Panc1 (cell line): ENCODE measurements around the gene KRTDAP. TPM values are rescaled to one million over a fixed set of nuclear protein-coding genes. Genes with fewer than 3 reads are reported as not detected.

ENCODE experiments used
- ATAC-seq: fragments of 200-7000 bp; cut with Tn5 transposase; 2 replicates; pipeline ENCODE4 v1.9.1; 2020; ENCODE audit warnings: mild to moderate bottlenecking, moderate library complexity
- BruUV-seq: library from RNA; stranded (reverse); fragments of 400-500 nt; replicated peaks from 2 replicates; lab custom pipeline; 2021; lab: Mats Ljungman, UMichigan
- CTCF ChIA-PET: fragments of 300-600 bp; sonication (Branson Sonifier 250); formaldehyde crosslinking; loops from one replicate; lab custom pipeline; 2022; ENCODE audit warnings: antibody characterized with exemption; lab: Charles Lee
- POLR2A ChIA-PET: fragments of 300-600 bp; sonication (Branson Sonifier 250); formaldehyde crosslinking; loops from one replicate; lab custom pipeline; 2022; ENCODE audit warnings: antibody characterized with exemption; lab: Charles Lee
- DNase-seq: peaks from one replicate; pipeline ENCODE4 v3.0.0-alpha.2; 2010; ENCODE audit warnings: low read depth, low spot score
- H3K27ac ChIP-seq: 2 replicates; pipeline ENCODE4 v1.5.1; 2011; ENCODE audit warnings: mild to moderate bottlenecking, low read length, inconsistent platforms
- H3K27me3 ChIP-seq: fragments of 200-500 bp; sonication (Bioruptor generic); 2 replicates; pipeline ENCODE4 v1.6.0; 2014; ENCODE audit warnings: low read length, inconsistent platforms; ENCODE audit not compliant: control insufficient read depth, insufficient read depth
- H3K36me3 ChIP-seq: fragments of 200-500 bp; sonication (Bioruptor generic); 2 replicates; pipeline ENCODE4 v1.5.1; 2014; ENCODE audit warnings: inconsistent platforms, mild to moderate bottlenecking, low read length, moderate library complexity; ENCODE audit not compliant: control insufficient read depth, insufficient read depth
- H3K4me1 ChIP-seq: 2 replicates; pipeline ENCODE4 v1.5.1; 2011; ENCODE audit warnings: inconsistent platforms, mild to moderate bottlenecking, low read length, moderate library complexity; ENCODE audit not compliant: control insufficient read depth, insufficient read depth
- H3K4me3 ChIP-seq, 2 experiments: 2 replicates each; pipeline ENCODE4 v1.5.1; 2011 to 2012; ENCODE audit warnings: low read depth in 2 of 2, low read length in 2 of 2, mild to moderate bottlenecking in 2 of 2, inconsistent platforms in 1 of 2, moderate library complexity in 1 of 2
- H3K9me3 ChIP-seq: fragments of 200-500 bp; sonication (Bioruptor generic); 2 replicates; pipeline ENCODE4 v1.5.1; 2014; ENCODE audit warnings: low read depth, mild to moderate bottlenecking, inconsistent platforms, low read length, moderate library complexity; ENCODE audit not compliant: control insufficient read depth, insufficient read depth
- POLR2AphosphoS5 ChIP-seq: IDR thresholded peaks from 2 replicates; pipeline ENCODE4 v1.6.1; 2012; ENCODE audit warnings: mild to moderate bottlenecking, low read depth, low read length, moderate library complexity
- SIN3A ChIP-seq: IDR thresholded peaks from 2 replicates; pipeline ENCODE4 v1.6.1; 2012; ENCODE audit warnings: low read depth, mild to moderate bottlenecking, low read length, moderate library complexity, borderline replicate concordance; ENCODE audit not compliant: insufficient read depth
- TCF7L2 ChIP-seq: IDR thresholded peaks from 2 replicates; pipeline ENCODE4 v1.6.1; 2011; ENCODE audit warnings: mild to moderate bottlenecking, low read depth, low read length, inconsistent platforms
- in situ Hi-C: cut with HindIII; loops from 2 replicates; pipeline ENCODE4 v1.10.0; 2016; ENCODE audit warnings: low sequenced_read_pairs, low pct_unique_long_range_greater_than_20kb
- intact Hi-C: fragments of 100-400 bp; cut with micrococcal nuclease; formaldehyde crosslinking; loops from one replicate; pipeline ENCODE4 v1.10.0; 2022; ENCODE audit not compliant: unreplicated experiment
- total RNA-seq: library from RNA; stranded (reverse); gene quantifications from one replicate; pipeline ENCODE4 v1.2.1, GENCODE V29; 2021; ENCODE audit not compliant: unreplicated experiment
- TF ChIP-seq, protein P1 (sequence below), 2 experiments: IDR thresholded peaks; 2 replicates each; pipeline ENCODE4 v1.6.1; 2011 to 2012; ENCODE audit warnings: low read depth in 2 of 2, control low read depth in 1 of 2, low read length in 1 of 2, mild to moderate bottlenecking in 1 of 2, moderate library complexity in 1 of 2; ENCODE audit not compliant: insufficient read depth in 1 of 2
- TF ChIP-seq, protein P2 (sequence below): fragments of 450-650 bp; IDR thresholded peaks from 2 replicates; pipeline ENCODE4 v1.5.1; 2017; ENCODE audit warnings: mild to moderate bottlenecking

Gene KRTDAP
- total RNA-seq, 1 experiment from 2014 or later = not detected

DNA sequence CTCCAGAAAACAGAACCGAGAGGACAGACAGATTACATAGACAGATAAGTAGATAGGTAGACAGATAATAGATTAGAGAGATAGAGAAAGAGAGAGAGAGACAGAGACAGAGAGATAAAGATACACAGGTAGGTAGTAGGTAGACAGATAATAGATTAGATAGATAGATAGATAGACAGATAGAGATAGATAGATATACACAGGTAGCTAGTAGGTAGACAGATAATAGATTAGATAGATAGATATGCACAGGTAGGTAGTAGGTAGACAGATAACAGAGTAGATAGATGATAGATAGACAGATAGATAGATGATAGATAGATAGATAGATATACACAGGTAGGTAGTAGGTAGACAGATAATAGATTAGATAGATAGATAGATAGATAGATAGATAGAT, 32.1 kb downstream of the KRTDAP start:
- in situ Hi-C loops (no loop called here), intact Hi-C loops (no loop called here)
- no peak for TF ChIP-seq TCF7L2
- no peak overlapping the region for H3K27ac ChIP-seq
- CTCF ChIA-PET = no interaction called here
- peaks cover 2% of the 10 kb centered on the region; the same call in 1 of the 2 replicates for H3K27me3 ChIP-seq
- H3K4me1 ChIP-seq = no peaks in the 10 kb centered on the region
- BruUV-seq = no TSS peak
- H3K9me3 ChIP-seq = no peaks in the 10 kb centered on the region
- H3K4me3 ChIP-seq = no peak overlapping the region
- DNase-seq (no peak), ATAC-seq (no peak)
- H3K36me3 ChIP-seq = no peaks in the 10 kb centered on the region
- POLR2A ChIA-PET = no interaction called here

DNA sequence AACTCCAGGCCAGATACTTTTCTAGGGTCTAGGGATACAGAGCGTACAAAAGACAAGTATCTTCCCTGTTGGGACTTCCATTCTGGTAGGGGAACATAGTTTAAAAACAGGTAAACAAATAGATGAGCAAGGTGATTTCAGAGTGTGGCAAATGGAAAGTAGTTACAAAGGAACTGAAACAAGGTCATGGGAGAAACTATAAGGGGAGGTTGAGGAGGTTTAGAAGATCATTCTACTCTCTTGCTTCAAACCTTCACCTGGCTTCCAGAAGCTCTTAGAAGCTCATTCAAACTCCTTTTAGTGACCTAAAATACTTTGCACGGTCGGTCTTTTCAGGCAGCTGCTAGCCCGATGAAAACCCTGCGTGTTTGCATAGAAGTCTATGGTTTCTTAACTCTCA, 33.1 kb downstream of the KRTDAP start:
- in situ Hi-C loops (no loop called here), intact Hi-C loops (no loop called here)
- Histone ChIP-seq H3K4me1 (no peaks in the 10 kb centered on the region), H3K4me3 (no peak overlapping the region), H3K27me3 (peaks cover 4% of the 10 kb centered on the region), H3K9me3 (no peaks in the 10 kb centered on the region), H3K36me3 (no peaks in the 10 kb centered on the region), H3K27ac (no peak overlapping the region)
- BruUV-seq = no TSS peak
- TF ChIP-seq, protein P1, sequence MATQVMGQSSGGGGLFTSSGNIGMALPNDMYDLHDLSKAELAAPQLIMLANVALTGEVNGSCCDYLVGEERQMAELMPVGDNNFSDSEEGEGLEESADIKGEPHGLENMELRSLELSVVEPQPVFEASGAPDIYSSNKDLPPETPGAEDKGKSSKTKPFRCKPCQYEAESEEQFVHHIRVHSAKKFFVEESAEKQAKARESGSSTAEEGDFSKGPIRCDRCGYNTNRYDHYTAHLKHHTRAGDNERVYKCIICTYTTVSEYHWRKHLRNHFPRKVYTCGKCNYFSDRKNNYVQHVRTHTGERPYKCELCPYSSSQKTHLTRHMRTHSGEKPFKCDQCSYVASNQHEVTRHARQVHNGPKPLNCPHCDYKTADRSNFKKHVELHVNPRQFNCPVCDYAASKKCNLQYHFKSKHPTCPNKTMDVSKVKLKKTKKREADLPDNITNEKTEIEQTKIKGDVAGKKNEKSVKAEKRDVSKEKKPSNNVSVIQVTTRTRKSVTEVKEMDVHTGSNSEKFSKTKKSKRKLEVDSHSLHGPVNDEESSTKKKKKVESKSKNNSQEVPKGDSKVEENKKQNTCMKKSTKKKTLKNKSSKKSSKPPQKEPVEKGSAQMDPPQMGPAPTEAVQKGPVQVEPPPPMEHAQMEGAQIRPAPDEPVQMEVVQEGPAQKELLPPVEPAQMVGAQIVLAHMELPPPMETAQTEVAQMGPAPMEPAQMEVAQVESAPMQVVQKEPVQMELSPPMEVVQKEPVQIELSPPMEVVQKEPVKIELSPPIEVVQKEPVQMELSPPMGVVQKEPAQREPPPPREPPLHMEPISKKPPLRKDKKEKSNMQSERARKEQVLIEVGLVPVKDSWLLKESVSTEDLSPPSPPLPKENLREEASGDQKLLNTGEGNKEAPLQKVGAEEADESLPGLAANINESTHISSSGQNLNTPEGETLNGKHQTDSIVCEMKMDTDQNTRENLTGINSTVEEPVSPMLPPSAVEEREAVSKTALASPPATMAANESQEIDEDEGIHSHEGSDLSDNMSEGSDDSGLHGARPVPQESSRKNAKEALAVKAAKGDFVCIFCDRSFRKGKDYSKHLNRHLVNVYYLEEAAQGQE (IDR thresholded peaks at IDR 0.05; ENCODE audit: insufficient read depth in 1 of 2, low read depth in 2 of 2, low read length in 1 of 2) = no peak
- no peak for TF ChIP-seq SIN3A
- TF ChIP-seq, protein P2, sequence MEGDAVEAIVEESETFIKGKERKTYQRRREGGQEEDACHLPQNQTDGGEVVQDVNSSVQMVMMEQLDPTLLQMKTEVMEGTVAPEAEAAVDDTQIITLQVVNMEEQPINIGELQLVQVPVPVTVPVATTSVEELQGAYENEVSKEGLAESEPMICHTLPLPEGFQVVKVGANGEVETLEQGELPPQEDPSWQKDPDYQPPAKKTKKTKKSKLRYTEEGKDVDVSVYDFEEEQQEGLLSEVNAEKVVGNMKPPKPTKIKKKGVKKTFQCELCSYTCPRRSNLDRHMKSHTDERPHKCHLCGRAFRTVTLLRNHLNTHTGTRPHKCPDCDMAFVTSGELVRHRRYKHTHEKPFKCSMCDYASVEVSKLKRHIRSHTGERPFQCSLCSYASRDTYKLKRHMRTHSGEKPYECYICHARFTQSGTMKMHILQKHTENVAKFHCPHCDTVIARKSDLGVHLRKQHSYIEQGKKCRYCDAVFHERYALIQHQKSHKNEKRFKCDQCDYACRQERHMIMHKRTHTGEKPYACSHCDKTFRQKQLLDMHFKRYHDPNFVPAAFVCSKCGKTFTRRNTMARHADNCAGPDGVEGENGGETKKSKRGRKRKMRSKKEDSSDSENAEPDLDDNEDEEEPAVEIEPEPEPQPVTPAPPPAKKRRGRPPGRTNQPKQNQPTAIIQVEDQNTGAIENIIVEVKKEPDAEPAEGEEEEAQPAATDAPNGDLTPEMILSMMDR = no peak
- no peak for TF ChIP-seq TCF7L2
- no peak for TF ChIP-seq POLR2AphosphoS5
- no peak for ATAC-seq
- CTCF ChIA-PET = no interaction called here
- no peak for DNase-seq
- POLR2A ChIA-PET = no interaction called here

DNA sequence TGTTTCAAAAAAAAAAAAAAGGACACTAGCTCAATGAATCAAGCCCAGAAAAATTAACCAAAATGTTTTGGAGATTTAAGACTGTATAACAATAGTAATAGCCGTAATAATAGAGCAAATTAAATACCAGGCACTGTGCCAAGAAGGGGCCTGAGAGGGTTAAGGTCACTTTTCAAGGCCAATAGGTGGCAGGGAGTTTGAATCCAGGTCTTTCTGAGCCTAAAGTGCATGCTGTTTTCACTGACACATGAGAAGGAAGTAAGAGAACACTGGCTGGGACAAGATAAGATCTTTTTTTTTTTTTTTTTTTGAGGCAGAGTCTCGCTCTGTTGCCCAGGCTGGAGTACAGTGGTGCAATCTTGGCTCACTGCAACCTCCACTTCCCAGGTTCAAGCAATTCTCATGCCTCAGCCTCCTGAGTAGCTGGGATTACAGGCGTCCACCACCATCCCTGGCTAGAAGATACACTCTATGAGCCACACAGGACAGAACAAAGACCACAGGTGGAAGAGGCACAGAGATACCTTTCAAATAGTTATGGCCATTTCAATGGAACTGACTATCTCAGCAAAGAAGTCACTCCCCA, 34.6 kb downstream of the KRTDAP start:
- H3K9me3 ChIP-seq = no peaks in the 10 kb centered on the region
- in situ Hi-C loops = no loop called here
- ATAC-seq = no peak
- CTCF ChIA-PET = interaction anchor here (0.7 kb wide), 1 partner anchor 27 kb away, joined by 7 read pairs; no protein-coding TSS in a partner anchor
- intact Hi-C loops = no loop called here
- no peaks in the 10 kb centered on the region for H3K36me3 ChIP-seq
- no peak for DNase-seq
- POLR2A ChIA-PET = interaction anchor here (0.6 to 0.7 kb wide), 2 partner anchors 51 to 330 kb away, joined by 3 read pairs; no protein-coding TSS in a partner anchor
- no peak overlapping the region for H3K4me3 ChIP-seq
- TF ChIP-seq TCF7L2 = no peak
- no peak for TF ChIP-seq SIN3A
- TF ChIP-seq POLR2AphosphoS5 = no peak
- TF ChIP-seq, protein P2 = no peak
- TF ChIP-seq, protein P1 (IDR thresholded peaks at IDR 0.05; ENCODE audit: insufficient read depth in 1 of 2, low read depth in 2 of 2, low read length in 1 of 2) = no peak
- H3K27me3 ChIP-seq = peaks cover 4% of the 10 kb centered on the region
- H3K27ac ChIP-seq = no peak overlapping the region
- BruUV-seq = no TSS peak
- no peaks in the 10 kb centered on the region for H3K4me1 ChIP-seq
